TTC549 (cell line): Measurements from ENCODE around the gene BSPH1.
"Not testable (repeated sequence)": the region's sequence is repeated elsewhere in the genome, so short reads cannot be mapped to it uniquely, and the experiment has no call there.

Experiments used
- FAIRE-seq: peaks from 2 replicates; lab custom pipeline; 2012; peaks lifted over from hg19 to GRCh38; lab: Jason Lieb, UNC

BSPH1 gene

GRCh38 chr19:47992070-47992469, at the start of gene BSPH1:
Gene BSPH1, minus strand, starts transcription at chr19:47992170. Its CDS starts 89 bp downstream, at chr19:47992081.
- FAIRE-seq, result no peak

- no peak for FAIRE-seq
These were observed 44.8 kb upstream of the BSPH1 start for GRCh38 chr19:48036765-48037164.

- no peak for FAIRE-seq
These were observed 41.6 kb upstream of the BSPH1 start for GRCh38 chr19:48033604-48034003.

- no peak for FAIRE-seq
These were observed 38.1 kb upstream of the BSPH1 start for GRCh38 chr19:48030073-48030472.

GRCh38 chr19:48029431-48029830, 37.5 kb upstream of the BSPH1 start:
- FAIRE-seq, result no peak

GRCh38 chr19:48025480-48025879, 33.5 kb upstream of the BSPH1 start:
- no peak for FAIRE-seq

- no peak for FAIRE-seq
These were observed 31.5 kb upstream of the BSPH1 start for GRCh38 chr19:48023518-48023917.

GRCh38 chr19:48023011-48023410, 31.0 kb upstream of the BSPH1 start:
- no peak for FAIRE-seq

- no peak for FAIRE-seq
These were observed 28.7 kb upstream of the BSPH1 start for GRCh38 chr19:48020686-48021085.

GRCh38 chr19:48010932-48011758, 19.2 kb upstream of the BSPH1 start:
- FAIRE-seq, result no peak

- FAIRE-seq, result no peak
These were observed 14.8 kb upstream of the BSPH1 start for GRCh38 chr19:48006762-48007161.

GRCh38 chr19:48004236-48004635, 12.3 kb upstream of the BSPH1 start:
- FAIRE-seq, result no peak

GRCh38 chr19:48000846-48001245, 8.9 kb upstream of the BSPH1 start:
- no peak for FAIRE-seq

GRCh38 chr19:47998800-47999199, 6.8 kb upstream of the BSPH1 start:
- FAIRE-seq, result no peak

- FAIRE-seq, result no peak
These were observed 4.3 kb upstream of the BSPH1 start for GRCh38 chr19:47996230-47996727.

- no peak for FAIRE-seq
These were observed 2.3 kb upstream of the BSPH1 start, which contains the start of gene ELSPBP1 for GRCh38 chr19:47994209-47994802. Gene ELSPBP1, plus strand, starts transcription at chr19:47994632. Its CDS starts 14,036 bp downstream, at chr19:48008668.

GRCh38 chr19:47991191-47991808, 670 bp downstream of the BSPH1 start:
- FAIRE-seq, result no peak

GRCh38 chr19:47973529-47973928, 18.4 kb downstream of the BSPH1 start:
- no peak for FAIRE-seq

GRCh38 chr19:47955936-47956335, 36.0 kb downstream of the BSPH1 start:
- FAIRE-seq, result not testable (repeated sequence)

GRCh38 chr19:47952132-47952531, 39.8 kb downstream of the BSPH1 start:
- FAIRE-seq, result not testable (repeated sequence)

GRCh38 chr19:47949852-47950521, 42.0 kb downstream of the BSPH1 start:
- not testable (repeated sequence) for FAIRE-seq

- FAIRE-seq, result not testable (repeated sequence)
These were observed 63.4 kb downstream of the BSPH1 start for GRCh38 chr19:47928581-47928980.
